K562 (cell line): ENCODE results near the gene ARHGAP15. TPM values are rescaled to one million over a fixed set of nuclear protein-coding genes. Genes with fewer than 3 reads are reported as not detected.

Experiments used
- DPF2 ChIP-seq: fragments of 450-650 bp; IDR thresholded peaks from 2 replicates; pipeline ENCODE4 v1.6.1; 2016
- FOXP4 ChIP-seq: sonication (generic); formaldehyde crosslinking; IDR thresholded peaks from 2 replicates; pipeline ENCODE4 v1.8.0; 2022; ENCODE audit warnings: mild to moderate bottlenecking, missing genetic modification reagents, borderline replicate concordance
- GATAD2A ChIP-seq: fragments of 450-650 bp; IDR thresholded peaks from 2 replicates; pipeline ENCODE4 v1.6.1; 2017
- HDAC3 ChIP-seq: fragments of 450-650 bp; IDR thresholded peaks from 2 replicates; pipeline ENCODE4 v1.6.1; 2018; ENCODE audit warnings: borderline replicate concordance, mild to moderate bottlenecking, moderate library complexity; ENCODE audit not compliant: partially characterized antibody
- NCOR1 ChIP-seq: fragments of 450-650 bp; IDR thresholded peaks from 2 replicates; pipeline ENCODE4 v1.6.1; 2016; ENCODE audit warnings: mild to moderate bottlenecking, moderate library complexity
- PYGO2 ChIP-seq: fragments of 450-650 bp; IDR thresholded peaks from 2 replicates; pipeline ENCODE4 v1.6.1; 2016; ENCODE audit warnings: mild to moderate bottlenecking, missing genetic modification characterization, moderate library complexity, missing compliant biosample characterization
- RFX5 ChIP-seq: IDR thresholded peaks from 2 replicates; pipeline ENCODE4 v1.6.1; 2011; ENCODE audit warnings: low read depth, mild to moderate bottlenecking, improper control_type of control experiment, low read length
- SIX5 ChIP-seq, 2 experiments: IDR thresholded peaks; 2 replicates each; pipeline ENCODE4 v1.6.1; 2011; ENCODE audit warnings: low read length in 2 of 2, borderline replicate concordance in 1 of 2, low read depth in 1 of 2, mild to moderate bottlenecking in 1 of 2, moderate library complexity in 1 of 2; ENCODE audit not compliant: insufficient read depth in 1 of 2
- SMARCE1 ChIP-seq: fragments of 450-650 bp; IDR thresholded peaks from 2 replicates; pipeline ENCODE4 v1.7.1; 2016; ENCODE audit warnings: mild to moderate bottlenecking
- TCF7 ChIP-seq: sonication (generic); IDR thresholded peaks from 2 replicates; pipeline ENCODE4 v1.6.1; 2016; ENCODE audit warnings: antibody characterized with exemption, borderline replicate concordance
- TCF7L2 ChIP-seq: fragments of 150-350 bp; IDR thresholded peaks from 2 replicates; pipeline ENCODE4 v1.6.1; 2016; ENCODE audit warnings: low read depth, mild to moderate bottlenecking, low read length, moderate library complexity
- ZC3H4 ChIP-seq: sonication (generic); formaldehyde crosslinking; IDR thresholded peaks from 2 replicates; pipeline ENCODE4 v1.9.0; 2021; ENCODE audit warnings: missing genetic modification reagents, borderline replicate concordance
- ZKSCAN8 ChIP-seq: fragments of 200-800 bp; sonication (Bioruptor generic); IDR thresholded peaks from 2 replicates; pipeline ENCODE4 v1.6.1; 2016; ENCODE audit warnings: missing genetic modification characterization, missing compliant biosample characterization
- ZNF143 ChIP-seq: sonication (generic); formaldehyde crosslinking; IDR thresholded peaks from 2 replicates; pipeline ENCODE4 v1.9.0; 2022; ENCODE audit warnings: mild to moderate bottlenecking, missing genetic modification reagents
- ZNF197 ChIP-seq: fragments of 200-800 bp; sonication (Bioruptor generic); IDR thresholded peaks from 2 replicates; pipeline ENCODE4 v1.6.1; 2016; ENCODE audit warnings: low read depth, missing genetic modification characterization, missing compliant biosample characterization
- ZNF644 ChIP-seq: fragments of 200-800 bp; sonication (Bioruptor generic); IDR thresholded peaks from 2 replicates; pipeline ENCODE4 v1.6.1; 2016; ENCODE audit warnings: low read depth, missing genetic modification characterization, missing compliant biosample characterization
- ZNF707 ChIP-seq: fragments of 250-450 bp; sonication (Bioruptor Pico); conservative IDR thresholded peaks from 2 replicates; pipeline ENCODE4 v1.8.0; 2022; ENCODE audit warnings: inconsistent platforms, mild to moderate bottlenecking, moderate library complexity
- polyA plus RNA-seq, 8 experiments: library from polyadenylated mRNA; depleted of rRNA in 4 of 8; stranded (reverse) in 5 of 8; unstranded in 3 of 8; fragments of >200 nt; fragmentation: Nextera tagmentation in 2 of 8; fragmentation: Illumina TruSeq in 1 of 8; extraction: Ambion mirVana in 2 of 8; extraction: Trizol in 1 of 8; gene quantifications; 2 replicates each; pipeline versions ENCODE4 v1.2.1 to v1.2.3, GENCODE V29; 2011 to 2014; ENCODE audit warnings: inconsistent platforms in 1 of 8, missing spikeins in 1 of 8
- total RNA-seq, 7 experiments: library from RNA; depleted of rRNA in 6 of 7; stranded (reverse); fragments of >200 nt in 6 of 7; fragmentation: Illumina TruSeq in 2 of 7; extraction: Trizol in 2 of 7; gene quantifications; 2 replicates each; pipeline versions ENCODE4 v1.2.1 to v1.2.3, GENCODE V29; 2011 to 2021; ENCODE audit warnings: low replicate concordance in 1 of 7
- TF ChIP-seq, protein P1 (sequence below): fragments of 450-650 bp; IDR thresholded peaks from 2 replicates; pipeline ENCODE4 v1.6.1; 2018; ENCODE audit not compliant: partially characterized antibody
- TF ChIP-seq, protein P2 (sequence below): fragments of 250-450 bp; sonication (Bioruptor Pico); IDR thresholded peaks from 2 replicates; pipeline ENCODE4 v1.4.0; 2020; ENCODE audit warnings: mild to moderate bottlenecking, moderate library complexity

ARHGAP15 gene
- total and polyA plus RNA-seq, 9 of the 15 experiments (the other 6 are each of a cell fraction or from before 2014, with no cell fraction given) = 1.5 to 17.9 (median 7.9) TPM

DNA sequence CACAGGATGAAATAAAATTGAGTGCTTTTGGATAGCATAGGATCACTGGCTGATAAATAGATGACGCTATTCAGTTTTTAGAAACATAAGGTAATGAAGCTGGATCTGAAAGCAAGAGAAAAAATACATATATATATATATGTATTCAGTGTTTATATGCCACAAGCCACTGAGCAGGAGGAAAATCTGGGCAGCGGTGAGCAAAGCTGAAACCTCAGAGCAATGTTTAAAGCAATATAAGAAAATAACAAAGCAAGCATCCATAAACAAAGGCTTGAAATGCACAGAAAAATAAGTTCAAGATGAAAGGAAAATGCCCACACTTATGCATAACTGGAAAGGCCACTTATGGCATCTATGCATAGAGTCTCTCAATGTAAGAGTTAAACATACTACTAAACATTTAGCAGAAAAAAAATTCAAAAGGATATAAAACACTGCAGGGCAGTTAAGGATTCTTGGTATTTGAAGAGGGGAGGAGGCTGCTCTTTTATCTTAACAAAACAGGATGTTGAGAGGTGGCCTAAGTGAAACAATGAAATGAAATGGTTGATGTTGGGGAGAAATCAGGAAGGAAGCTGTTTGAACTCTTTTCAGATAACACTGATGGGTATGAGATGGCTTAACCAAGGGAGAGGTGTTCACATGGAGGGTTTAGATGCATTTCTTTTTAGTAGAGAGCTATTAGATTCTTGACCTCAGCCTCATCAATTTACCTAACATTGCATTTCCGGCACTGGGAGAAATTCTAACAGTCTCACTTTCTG lies 129.1 kb downstream of the ARHGAP15 start (continued):
- TF ChIP-seq FOXP4 (CRISPR knock-in tag) = no peak
- TF ChIP-seq, protein P1, sequence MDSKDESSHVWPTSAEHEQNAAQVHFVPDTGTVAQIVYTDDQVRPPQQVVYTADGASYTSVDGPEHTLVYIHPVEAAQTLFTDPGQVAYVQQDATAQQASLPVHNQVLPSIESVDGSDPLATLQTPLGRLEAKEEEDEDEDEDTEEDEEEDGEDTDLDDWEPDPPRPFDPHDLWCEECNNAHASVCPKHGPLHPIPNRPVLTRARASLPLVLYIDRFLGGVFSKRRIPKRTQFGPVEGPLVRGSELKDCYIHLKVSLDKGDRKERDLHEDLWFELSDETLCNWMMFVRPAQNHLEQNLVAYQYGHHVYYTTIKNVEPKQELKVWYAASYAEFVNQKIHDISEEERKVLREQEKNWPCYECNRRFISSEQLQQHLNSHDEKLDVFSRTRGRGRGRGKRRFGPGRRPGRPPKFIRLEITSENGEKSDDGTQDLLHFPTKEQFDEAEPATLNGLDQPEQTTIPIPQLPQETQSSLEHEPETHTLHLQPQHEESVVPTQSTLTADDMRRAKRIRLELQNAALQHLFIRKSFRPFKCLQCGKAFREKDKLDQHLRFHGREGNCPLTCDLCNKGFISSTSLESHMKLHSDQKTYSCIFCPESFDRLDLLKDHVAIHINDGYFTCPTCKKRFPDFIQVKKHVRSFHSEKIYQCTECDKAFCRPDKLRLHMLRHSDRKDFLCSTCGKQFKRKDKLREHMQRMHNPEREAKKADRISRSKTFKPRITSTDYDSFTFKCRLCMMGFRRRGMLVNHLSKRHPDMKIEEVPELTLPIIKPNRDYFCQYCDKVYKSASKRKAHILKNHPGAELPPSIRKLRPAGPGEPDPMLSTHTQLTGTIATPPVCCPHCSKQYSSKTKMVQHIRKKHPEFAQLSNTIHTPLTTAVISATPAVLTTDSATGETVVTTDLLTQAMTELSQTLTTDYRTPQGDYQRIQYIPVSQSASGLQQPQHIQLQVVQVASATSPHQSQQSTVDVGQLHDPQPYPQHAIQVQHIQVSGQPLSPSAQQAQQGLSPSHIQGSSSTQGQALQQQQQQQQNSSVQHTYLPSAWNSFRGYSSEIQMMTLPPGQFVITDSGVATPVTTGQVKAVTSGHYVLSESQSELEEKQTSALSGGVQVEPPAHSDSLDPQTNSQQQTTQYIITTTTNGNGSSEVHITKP = no peak
- peak; percentile 38; the same call in 1 of the 2 replicates for TF ChIP-seq DPF2
- TF ChIP-seq HDAC3 = no peak
- TF ChIP-seq NCOR1 = 0 out of 2 replicates have a peak, but pooled peaks have one; percentile 10
- no peak for TF ChIP-seq GATAD2A
- no peak for TF ChIP-seq ZC3H4 (CRISPR knock-in tag)
- TF ChIP-seq RFX5 = no peak
- no peak for TF ChIP-seq ZKSCAN8 (CRISPR knock-in tag)
- no peak for TF ChIP-seq TCF7L2
- no peak for TF ChIP-seq ZNF143 (CRISPR knock-in tag)
- no peak for TF ChIP-seq TCF7
- TF ChIP-seq ZNF197 = no peak
- TF ChIP-seq ZNF644 (tag) = no peak
- TF ChIP-seq SIX5 (IDR thresholded peaks at IDR 0.05; ENCODE audit: borderline replicate concordance in 1 of 2, insufficient read depth in 1 of 2, low read depth in 1 of 2, low read length in 2 of 2) = no peak
- TF ChIP-seq ZNF707 (CRISPR knock-in tag) = no peak
- no peak for TF ChIP-seq PYGO2 (tag)
- TF ChIP-seq, protein P2, sequence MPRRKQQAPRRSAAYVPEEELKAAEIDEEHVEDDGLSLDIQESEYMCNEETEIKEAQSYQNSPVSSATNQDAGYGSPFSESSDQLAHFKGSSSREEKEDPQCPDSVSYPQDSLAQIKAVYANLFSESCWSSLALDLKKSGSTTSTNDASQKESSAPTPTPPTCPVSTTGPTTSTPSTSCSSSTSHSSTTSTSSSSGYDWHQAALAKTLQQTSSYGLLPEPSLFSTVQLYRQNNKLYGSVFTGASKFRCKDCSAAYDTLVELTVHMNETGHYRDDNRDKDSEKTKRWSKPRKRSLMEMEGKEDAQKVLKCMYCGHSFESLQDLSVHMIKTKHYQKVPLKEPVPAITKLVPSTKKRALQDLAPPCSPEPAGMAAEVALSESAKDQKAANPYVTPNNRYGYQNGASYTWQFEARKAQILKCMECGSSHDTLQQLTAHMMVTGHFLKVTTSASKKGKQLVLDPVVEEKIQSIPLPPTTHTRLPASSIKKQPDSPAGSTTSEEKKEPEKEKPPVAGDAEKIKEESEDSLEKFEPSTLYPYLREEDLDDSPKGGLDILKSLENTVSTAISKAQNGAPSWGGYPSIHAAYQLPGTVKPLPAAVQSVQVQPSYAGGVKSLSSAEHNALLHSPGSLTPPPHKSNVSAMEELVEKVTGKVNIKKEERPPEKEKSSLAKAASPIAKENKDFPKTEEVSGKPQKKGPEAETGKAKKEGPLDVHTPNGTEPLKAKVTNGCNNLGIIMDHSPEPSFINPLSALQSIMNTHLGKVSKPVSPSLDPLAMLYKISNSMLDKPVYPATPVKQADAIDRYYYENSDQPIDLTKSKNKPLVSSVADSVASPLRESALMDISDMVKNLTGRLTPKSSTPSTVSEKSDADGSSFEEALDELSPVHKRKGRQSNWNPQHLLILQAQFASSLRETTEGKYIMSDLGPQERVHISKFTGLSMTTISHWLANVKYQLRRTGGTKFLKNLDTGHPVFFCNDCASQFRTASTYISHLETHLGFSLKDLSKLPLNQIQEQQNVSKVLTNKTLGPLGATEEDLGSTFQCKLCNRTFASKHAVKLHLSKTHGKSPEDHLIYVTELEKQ = no peak
- TF ChIP-seq SMARCE1 = 0 out of 2 replicates have a peak, but pooled peaks have one; percentile 16
